HepG2 (cell line): ENCODE data around the gene CTDSPL2. TPM values are rescaled to one million over a fixed set of nuclear protein-coding genes. Genes with fewer than 3 reads are reported as not detected.

Experiments
- CHD2 ChIP-seq: IDR thresholded peaks from 2 replicates; pipeline ENCODE4 v1.6.1; 2011; ENCODE audit warnings: low read depth, low read length, improper control_type of control experiment
- GATAD1 ChIP-seq: IDR thresholded peaks from 2 replicates; pipeline ENCODE4 v1.6.1; 2016; ENCODE audit warnings: missing genetic modification reagents, missing compliant biosample characterization
- LRRFIP1 ChIP-seq: sonication (generic); formaldehyde crosslinking; conservative IDR thresholded peaks from 2 replicates; pipeline ENCODE4 v1.4.0; 2020; ENCODE audit warnings: missing genetic modification reagents
- MXD1 ChIP-seq: sonication (generic); formaldehyde crosslinking; IDR thresholded peaks from 2 replicates; pipeline ENCODE4 v1.4.0; 2020; ENCODE audit warnings: mild to moderate bottlenecking, missing genetic modification reagents
- NCOR1 ChIP-seq: fragments of 200-600 bp; sonication (generic); IDR thresholded peaks from 2 replicates; pipeline ENCODE4 v1.7.0; 2017; ENCODE audit warnings: antibody characterized with exemption, low read length, borderline replicate concordance
- SIN3A ChIP-seq: IDR thresholded peaks from 2 replicates; pipeline ENCODE4 v1.6.1; 2011; ENCODE audit warnings: low read depth, mild to moderate bottlenecking, control low read depth, low read length, borderline replicate concordance
- SNAPC4 ChIP-seq: sonication (generic); formaldehyde crosslinking; IDR thresholded peaks from 2 replicates; pipeline ENCODE4 v1.4.0; 2020; ENCODE audit warnings: mild to moderate bottlenecking, missing genetic modification reagents
- TFDP1 ChIP-seq: IDR thresholded peaks from 2 replicates; pipeline ENCODE4 v1.6.1; 2016; ENCODE audit warnings: missing compliant biosample characterization, missing genetic modification reagents, borderline replicate concordance
- ZBTB25 ChIP-seq: IDR thresholded peaks from 2 replicates; pipeline ENCODE4 v1.6.1; 2018; ENCODE audit warnings: missing genetic modification reagents
- ZFP36L1 ChIP-seq: sonication (generic); formaldehyde crosslinking; IDR thresholded peaks from 2 replicates; pipeline ENCODE4 v1.8.0; 2022; ENCODE audit warnings: mild to moderate bottlenecking, missing genetic modification reagents, moderate library complexity
- ZNF331 ChIP-seq: sonication (generic); formaldehyde crosslinking; IDR thresholded peaks from 2 replicates; pipeline ENCODE4 v1.4.0; 2020; ENCODE audit warnings: missing genetic modification reagents
- ZNF33A ChIP-seq: sonication (generic); formaldehyde crosslinking; IDR thresholded peaks from 2 replicates; pipeline ENCODE4 v1.5.1; 2020; ENCODE audit warnings: missing genetic modification reagents, mild to moderate bottlenecking, moderate library complexity, borderline replicate concordance
- ZNF501 ChIP-seq: sonication (generic); formaldehyde crosslinking; IDR thresholded peaks from 2 replicates; pipeline ENCODE4 v1.5.1; 2020; ENCODE audit warnings: mild to moderate bottlenecking, moderate library complexity, missing genetic modification reagents
- ZNF577 ChIP-seq: sonication (generic); formaldehyde crosslinking; IDR thresholded peaks from 2 replicates; pipeline ENCODE4 v1.4.0; 2020; ENCODE audit warnings: mild to moderate bottlenecking, low read depth, missing genetic modification reagents, borderline replicate concordance
- ZNF781 ChIP-seq: sonication (generic); formaldehyde crosslinking; IDR thresholded peaks from 2 replicates; pipeline ENCODE4 v1.5.1; 2020; ENCODE audit warnings: borderline replicate concordance, mild to moderate bottlenecking, missing genetic modification reagents; ENCODE audit errors: not compliant biosample characterization
- ZNF891 ChIP-seq: sonication (generic); formaldehyde crosslinking; IDR thresholded peaks from 2 replicates; pipeline ENCODE4 v1.5.0; 2020; ENCODE audit warnings: mild to moderate bottlenecking, missing genetic modification reagents
- polyA plus RNA-seq, 8 experiments: library from polyadenylated mRNA; depleted of rRNA in 3 of 8; stranded (reverse) in 7 of 8; unstranded in 1 of 8; fragments of >200 nt; fragmentation: Illumina TruSeq in 4 of 8; extraction: Trizol in 4 of 8; gene quantifications; 2 replicates each; pipeline versions ENCODE4 v1.2.1 to v1.2.3, GENCODE V29; 2011 to 2016; ENCODE audit warnings: low read depth in 4 of 8, missing spikeins in 1 of 8, mixed read lengths in 1 of 8; ENCODE audit not compliant: insufficient read depth in 1 of 8
- total RNA-seq, 5 experiments: library from RNA; depleted of rRNA; stranded (reverse); fragments of >200 nt; fragmentation: Illumina TruSeq; extraction: Trizol; gene quantifications; 2 replicates each; pipeline ENCODE4 v1.2.3, GENCODE V29; 2016; ENCODE audit warnings: low read depth in 1 of 5

CTDSPL2 gene
- total and polyA plus RNA-seq, 2 of the 13 experiments (the other 11 are each of a cell fraction or from before 2014, with no cell fraction given) = 37.4 to 56.2 TPM

- TF ChIP-seq SNAPC4 (CRISPR knock-in tag) (peak; percentile 75), SIN3A (peak; percentile 59; the same call in 1 of the 2 replicates), MXD1 (CRISPR knock-in tag) (peak; percentile 22; the same call in 1 of the 2 replicates), ZFP36L1 (peak; percentile 94), ZNF891 (CRISPR knock-in tag) (0 out of 2 replicates have a peak, but pooled peaks have one; percentile 31), ZNF331 (CRISPR knock-in tag) (peak; percentile 61), ZNF577 (no peak), ZBTB25 (CRISPR knock-in tag) (peak; percentile 92), ZNF33A (CRISPR knock-in tag) (no peak), LRRFIP1 (CRISPR knock-in tag) (no peak), NCOR1 (no peak; the same call in 1 of the 2 replicates), GATAD1 (CRISPR knock-in tag) (peak; percentile 92), TFDP1 (CRISPR knock-in tag) (peak; percentile 92), ZNF501 (CRISPR knock-in tag) (peak; percentile 96), ZNF781 (peak; percentile 24), CHD2 (no peak)
Observed at GRCh38 chr15:44426975-44427755, at the start of gene CTDSPL2 (continued).
